ENCODE measurements around the gene MYO5A. TPM values are rescaled to one million over a fixed set of nuclear protein-coding genes. Genes with fewer than 3 reads are reported as not detected.

Gene MYO5A
- total RNA-seq, 1 experiment from 2014 or later = 17.6 TPM

DNA sequence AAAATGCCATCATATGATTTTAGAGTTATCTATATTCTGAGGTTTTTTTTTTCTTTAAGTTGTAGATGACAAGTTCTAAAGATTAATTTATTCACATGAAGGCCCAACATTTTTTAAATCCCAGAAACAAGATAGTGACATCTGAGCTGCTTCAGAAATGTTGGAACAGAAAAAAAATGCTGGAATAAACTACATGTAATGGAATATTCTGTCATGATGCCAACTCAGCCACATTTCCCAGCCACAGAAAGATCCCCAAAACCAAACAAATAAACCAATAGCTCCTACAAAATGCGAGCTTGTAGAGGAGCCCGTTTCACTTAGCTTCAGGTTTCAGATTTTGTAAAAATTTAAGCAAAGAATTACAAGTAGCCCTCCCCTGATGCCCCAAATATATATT lies 122.1 kb downstream of the MYO5A start:
- ChIA-PET POLR2A (no interaction called here), CTCF (no interaction called here), RAD21 (ENCODE audit: low non-redundant PET in 1 of 2, low total read pairs in 2 of 2, uncharacterized antibody in 2 of 2, unreplicated experiment in 2 of 2) (no interaction called here)
- BruUV-seq (replicated peaks) = no TSS peak
- DNase-seq (ENCODE audit: low read depth, low spot score) (no peak), ATAC-seq (no peak)
- H2AFZ ChIP-seq (ENCODE audit: low read depth, low read length, poor library complexity, severe bottlenecking) = no peak overlapping the region
- no peak overlapping the region for H3K4me2 ChIP-seq (ENCODE audit: low read length)
- no peaks in the 10 kb centered on the region for H3K79me2 ChIP-seq (ENCODE audit: insufficient read depth, low read length)
- H3K9me3 ChIP-seq (ENCODE audit: control insufficient read depth in 1 of 2, insufficient read depth in 1 of 2, low read depth in 1 of 2, low read length in 2 of 2) = no peaks in the 10 kb centered on the region
- H3K9me2 ChIP-seq (ENCODE audit: insufficient read depth) = no peaks in the 10 kb centered on the region
- intact Hi-C loops (cut with micrococcal nuclease) = no loop called here
- no peaks in the 10 kb centered on the region for H3K4me1 ChIP-seq (ENCODE audit: control insufficient read depth in 1 of 2, insufficient read depth in 2 of 2, low read length in 2 of 2)
- H3K9ac ChIP-seq (ENCODE audit: low read length) = no peak overlapping the region
- H3K27ac ChIP-seq (ENCODE audit: low read depth, low read length) = no peak overlapping the region
- TF ChIP-seq EGR1 (IDR thresholded peaks at IDR 0.05; ENCODE audit: low read depth) = no peak
- TF ChIP-seq, protein P1, sequence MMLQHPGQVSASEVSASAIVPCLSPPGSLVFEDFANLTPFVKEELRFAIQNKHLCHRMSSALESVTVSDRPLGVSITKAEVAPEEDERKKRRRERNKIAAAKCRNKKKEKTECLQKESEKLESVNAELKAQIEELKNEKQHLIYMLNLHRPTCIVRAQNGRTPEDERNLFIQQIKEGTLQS (IDR thresholded peaks at IDR 0.05) = no peak
- TF ChIP-seq POLR2AphosphoS5 (IDR thresholded peaks at IDR 0.05; ENCODE audit: low read depth, low read length) = no peak
- TF ChIP-seq POLR2A (IDR thresholded peaks at IDR 0.05; ENCODE audit: borderline replicate concordance, extremely low read depth, insufficient read depth, insufficient read length) = no peak
- no peak for TF ChIP-seq EZH2phosphoT487 (IDR thresholded peaks at IDR 0.05; ENCODE audit: borderline replicate concordance)
- TF ChIP-seq EZH2 (IDR thresholded peaks at IDR 0.05) = no peak
- no peak for TF ChIP-seq ZNF274 (IDR thresholded peaks at IDR 0.05; ENCODE audit: low read depth, low read length)
- no peak for TF ChIP-seq FOSL1 (IDR thresholded peaks at IDR 0.05; ENCODE audit: low read depth)
- no peak for TF ChIP-seq RAD21 (IDR thresholded peaks at IDR 0.05; ENCODE audit: low read depth)
- no peak for TF ChIP-seq CEBPB (IDR thresholded peaks at IDR 0.05; ENCODE audit: low read depth)
- no peak for TF ChIP-seq SRF (IDR thresholded peaks at IDR 0.05; ENCODE audit: low read depth)
- TF ChIP-seq ZFX (IDR thresholded peaks at IDR 0.05) = no peak
- TF ChIP-seq ELF1 (IDR thresholded peaks at IDR 0.05; ENCODE audit: borderline replicate concordance, low read depth) = no peak
- TF ChIP-seq TCF7L2 (IDR thresholded peaks at IDR 0.05; ENCODE audit: borderline replicate concordance, extremely low read depth, insufficient read depth, insufficient read length) = no peak
- TF ChIP-seq YY1 (IDR thresholded peaks at IDR 0.05; ENCODE audit: extremely low read depth, insufficient replicate concordance, low read depth, low read length) = no peak
- TF ChIP-seq CBX3 (IDR thresholded peaks at IDR 0.05; ENCODE audit: low read depth) = no peak
- TF ChIP-seq, protein P2, sequence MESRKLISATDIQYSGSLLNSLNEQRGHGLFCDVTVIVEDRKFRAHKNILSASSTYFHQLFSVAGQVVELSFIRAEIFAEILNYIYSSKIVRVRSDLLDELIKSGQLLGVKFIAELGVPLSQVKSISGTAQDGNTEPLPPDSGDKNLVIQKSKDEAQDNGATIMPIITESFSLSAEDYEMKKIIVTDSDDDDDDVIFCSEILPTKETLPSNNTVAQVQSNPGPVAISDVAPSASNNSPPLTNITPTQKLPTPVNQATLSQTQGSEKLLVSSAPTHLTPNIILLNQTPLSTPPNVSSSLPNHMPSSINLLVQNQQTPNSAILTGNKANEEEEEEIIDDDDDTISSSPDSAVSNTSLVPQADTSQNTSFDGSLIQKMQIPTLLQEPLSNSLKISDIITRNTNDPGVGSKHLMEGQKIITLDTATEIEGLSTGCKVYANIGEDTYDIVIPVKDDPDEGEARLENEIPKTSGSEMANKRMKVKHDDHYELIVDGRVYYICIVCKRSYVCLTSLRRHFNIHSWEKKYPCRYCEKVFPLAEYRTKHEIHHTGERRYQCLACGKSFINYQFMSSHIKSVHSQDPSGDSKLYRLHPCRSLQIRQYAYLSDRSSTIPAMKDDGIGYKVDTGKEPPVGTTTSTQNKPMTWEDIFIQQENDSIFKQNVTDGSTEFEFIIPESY (IDR thresholded peaks at IDR 0.05; ENCODE audit: extremely low read depth, insufficient replicate concordance, low read length) = no peak
- TF ChIP-seq, protein P3, sequence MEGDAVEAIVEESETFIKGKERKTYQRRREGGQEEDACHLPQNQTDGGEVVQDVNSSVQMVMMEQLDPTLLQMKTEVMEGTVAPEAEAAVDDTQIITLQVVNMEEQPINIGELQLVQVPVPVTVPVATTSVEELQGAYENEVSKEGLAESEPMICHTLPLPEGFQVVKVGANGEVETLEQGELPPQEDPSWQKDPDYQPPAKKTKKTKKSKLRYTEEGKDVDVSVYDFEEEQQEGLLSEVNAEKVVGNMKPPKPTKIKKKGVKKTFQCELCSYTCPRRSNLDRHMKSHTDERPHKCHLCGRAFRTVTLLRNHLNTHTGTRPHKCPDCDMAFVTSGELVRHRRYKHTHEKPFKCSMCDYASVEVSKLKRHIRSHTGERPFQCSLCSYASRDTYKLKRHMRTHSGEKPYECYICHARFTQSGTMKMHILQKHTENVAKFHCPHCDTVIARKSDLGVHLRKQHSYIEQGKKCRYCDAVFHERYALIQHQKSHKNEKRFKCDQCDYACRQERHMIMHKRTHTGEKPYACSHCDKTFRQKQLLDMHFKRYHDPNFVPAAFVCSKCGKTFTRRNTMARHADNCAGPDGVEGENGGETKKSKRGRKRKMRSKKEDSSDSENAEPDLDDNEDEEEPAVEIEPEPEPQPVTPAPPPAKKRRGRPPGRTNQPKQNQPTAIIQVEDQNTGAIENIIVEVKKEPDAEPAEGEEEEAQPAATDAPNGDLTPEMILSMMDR (IDR thresholded peaks at IDR 0.05 in 2 of 3, conservative IDR thresholded peaks at IDR 0.05 in 1 of 3; ENCODE audit: borderline replicate concordance in 1 of 3, insufficient read depth in 1 of 3, low read depth in 2 of 3, low read length in 2 of 3) = no peak
- no peak for TF ChIP-seq SIN3A (IDR thresholded peaks at IDR 0.05; ENCODE audit: low read depth)
- TF ChIP-seq, protein P4, sequence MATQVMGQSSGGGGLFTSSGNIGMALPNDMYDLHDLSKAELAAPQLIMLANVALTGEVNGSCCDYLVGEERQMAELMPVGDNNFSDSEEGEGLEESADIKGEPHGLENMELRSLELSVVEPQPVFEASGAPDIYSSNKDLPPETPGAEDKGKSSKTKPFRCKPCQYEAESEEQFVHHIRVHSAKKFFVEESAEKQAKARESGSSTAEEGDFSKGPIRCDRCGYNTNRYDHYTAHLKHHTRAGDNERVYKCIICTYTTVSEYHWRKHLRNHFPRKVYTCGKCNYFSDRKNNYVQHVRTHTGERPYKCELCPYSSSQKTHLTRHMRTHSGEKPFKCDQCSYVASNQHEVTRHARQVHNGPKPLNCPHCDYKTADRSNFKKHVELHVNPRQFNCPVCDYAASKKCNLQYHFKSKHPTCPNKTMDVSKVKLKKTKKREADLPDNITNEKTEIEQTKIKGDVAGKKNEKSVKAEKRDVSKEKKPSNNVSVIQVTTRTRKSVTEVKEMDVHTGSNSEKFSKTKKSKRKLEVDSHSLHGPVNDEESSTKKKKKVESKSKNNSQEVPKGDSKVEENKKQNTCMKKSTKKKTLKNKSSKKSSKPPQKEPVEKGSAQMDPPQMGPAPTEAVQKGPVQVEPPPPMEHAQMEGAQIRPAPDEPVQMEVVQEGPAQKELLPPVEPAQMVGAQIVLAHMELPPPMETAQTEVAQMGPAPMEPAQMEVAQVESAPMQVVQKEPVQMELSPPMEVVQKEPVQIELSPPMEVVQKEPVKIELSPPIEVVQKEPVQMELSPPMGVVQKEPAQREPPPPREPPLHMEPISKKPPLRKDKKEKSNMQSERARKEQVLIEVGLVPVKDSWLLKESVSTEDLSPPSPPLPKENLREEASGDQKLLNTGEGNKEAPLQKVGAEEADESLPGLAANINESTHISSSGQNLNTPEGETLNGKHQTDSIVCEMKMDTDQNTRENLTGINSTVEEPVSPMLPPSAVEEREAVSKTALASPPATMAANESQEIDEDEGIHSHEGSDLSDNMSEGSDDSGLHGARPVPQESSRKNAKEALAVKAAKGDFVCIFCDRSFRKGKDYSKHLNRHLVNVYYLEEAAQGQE (IDR thresholded peaks at IDR 0.05; ENCODE audit: low read depth) = no peak
- H3K36me3 ChIP-seq (ENCODE audit: control insufficient read depth in 1 of 2, insufficient read depth in 2 of 2, low read length in 2 of 2) = no peaks in the 10 kb centered on the region
- no peaks in the 10 kb centered on the region for H4K20me1 ChIP-seq (ENCODE audit: insufficient read depth)
- no peaks in the 10 kb centered on the region for H3K27me3 ChIP-seq (ENCODE audit: insufficient read depth, low read length)
- H3K4me3 ChIP-seq (replicated peaks in 1 of 2; ENCODE audit: low read depth in 1 of 2, low read length in 2 of 2) = no peak overlapping the region

Measured in HCT116 (cell line).